Measurements from ENCODE around the gene STRN3. TPM values are rescaled to one million over a fixed set of nuclear protein-coding genes. Genes with fewer than 3 reads are reported as not detected.

STRN3 gene
- total and polyA plus RNA-seq, 2 of the 8 experiments (the other 6 are each of a cell fraction or from before 2014, with no cell fraction given) = 8.7 to 38.1 TPM

- Histone ChIP-seq H3K4ac (replicated peaks; ENCODE audit: insufficient read length, low read depth, low read length) (no peak overlapping the region), H2AFZ (ENCODE audit: low read length) (no peak overlapping the region), H3K23me2 (ENCODE audit: low read depth, low read length) (no peaks in the 10 kb centered on the region), H3K23ac (ENCODE audit: insufficient read length) (no peak overlapping the region), H3K56ac (replicated peaks; ENCODE audit: insufficient read length, low read depth, low read length) (no peak overlapping the region), H4K8ac (ENCODE audit: extremely low read depth, insufficient read depth, low read length) (no peak overlapping the region), H3K27me3 (replicated peaks in 1 of 4; ENCODE audit: control insufficient read depth in 3 of 4, extremely low read depth in 1 of 4, insufficient read depth in 3 of 4, low read length in 3 of 4) (no peaks in the 10 kb centered on the region), H2BK5ac (ENCODE audit: low read depth, low read length) (no peak overlapping the region), H3K36me3 (ENCODE audit: control insufficient read depth in 2 of 4, insufficient read depth in 4 of 4, low read length in 3 of 4) (no peaks in the 10 kb centered on the region; a peak in 2 of 8 replicates), H4K5ac (ENCODE audit: insufficient read length, low read depth, low read length) (no peak overlapping the region), H3K79me2 (ENCODE audit: control insufficient read depth in 1 of 2, insufficient read depth in 2 of 2, low read length in 2 of 2) (peaks cover 6 to 94% of the 10 kb centered on the region in 2 experiments), H3K4me3 (ENCODE audit: extremely low read depth in 1 of 4, insufficient read depth in 2 of 4, low read depth in 3 of 4, low read length in 4 of 4) (no peak overlapping the region), H2BK20ac (ENCODE audit: low read length) (no peak overlapping the region), H4K91ac (replicated peaks; ENCODE audit: insufficient read length, low read length) (no peak overlapping the region), H3K18ac (ENCODE audit: extremely low read depth, low read length) (no peak overlapping the region), H3K27ac (ENCODE audit: low read depth, low read length) (no peak overlapping the region), H2BK12ac (ENCODE audit: low read depth, low read length) (no peak overlapping the region), H3K9ac (replicated peaks in 1 of 4; ENCODE audit: extremely low read depth in 1 of 4, low read depth in 3 of 4, low read length in 3 of 4) (no peak overlapping the region), H3K9me3 (ENCODE audit: insufficient read depth in 2 of 2, low read depth in 1 of 2, low read length in 1 of 2) (peaks cover 0 to 2% of the 10 kb centered on the region in 2 experiments; a peak in 1 of 4 replicates), H3K14ac (ENCODE audit: insufficient read length) (no peak overlapping the region), H3K79me1 (ENCODE audit: low read depth, low read length) (peaks cover 4% of the 10 kb centered on the region; the same call in 1 of the 2 replicates), H2BK15ac (ENCODE audit: low read length) (no peak overlapping the region), H3K4me1 (replicated peaks in 1 of 4; ENCODE audit: control insufficient read depth in 3 of 4, insufficient read depth in 4 of 4, low read length in 3 of 4) (peaks cover 1 to 5% (median 3%) of the 10 kb centered on the region in 4 experiments; a peak in 6 of 7 replicates), H2BK120ac (replicated peaks; ENCODE audit: low read depth, low read length) (no peak overlapping the region), H2AK5ac (ENCODE audit: low read depth, low read length) (no peak overlapping the region), H4K20me1 (replicated peaks in 1 of 2; ENCODE audit: control insufficient read depth in 1 of 2, insufficient read depth in 2 of 2, low read length in 2 of 2) (peaks cover 3 to 6% of the 10 kb centered on the region in 2 experiments), H3K4me2 (ENCODE audit: insufficient read depth in 1 of 2, low read depth in 2 of 2, low read length in 2 of 2) (no peak overlapping the region)
- DNase-seq (ENCODE audit: low read depth in 1 of 2, low spot score in 2 of 2) (no peak), FAIRE-seq (no peak)
- 90% methylated on average over 3 of the region's 3 CpGs; no CpG with 5 or more reads in 1 of the 2 experiments for WGBS, 2 experiments (ENCODE audit: extremely low coverage in 1 of 2, insufficient coverage in 1 of 2, insufficient read length in 1 of 2, insufficient replicate concordance in 2 of 2, low coverage in 1 of 2, low lambda C conversion rate in 2 of 2, missing lambda C conversion rate in 1 of 2)
- ChIA-PET POLR2A (ENCODE audit: partially characterized antibody) (interaction anchor here (0.5 to 0.8 kb wide), 2 partner anchors 22 to 29 kb away, joined by 3 read pairs; partner anchors contain the start of gene AP4S1), CTCF (ENCODE audit: partially characterized antibody) (interaction anchor here (0.7 to 1.5 kb wide), 7 partner anchors 9 to 80 kb away, joined by 3 to 4 read pairs (median 3); no protein-coding TSS in a partner anchor)
- TF ChIP-seq MAFK (IDR thresholded peaks at IDR 0.05; ENCODE audit: low read depth, low read length) (no peak), CHD2 (IDR thresholded peaks at IDR 0.05; ENCODE audit: low read length) (no peak), TEAD4 (IDR thresholded peaks at IDR 0.05; ENCODE audit: low read depth, low read length) (no peak), TAF1 (IDR thresholded peaks at IDR 0.05; ENCODE audit: low read depth, low read length) (no peak), POLR2A (IDR thresholded peaks at IDR 0.05; ENCODE audit: control extremely low read depth in 1 of 2, low read depth in 2 of 2, low read length in 2 of 2) (no peak), EP300 (IDR thresholded peaks at IDR 0.05; ENCODE audit: borderline replicate concordance in 1 of 2, low read depth in 2 of 2, low read length in 2 of 2) (no peak), KDM4A (IDR thresholded peaks at IDR 0.05; ENCODE audit: low read depth, low read length, severe bottlenecking) (no peak), E2F6 (IDR thresholded peaks at IDR 0.05) (no peak)
These were observed 22.9 kb downstream of the STRN3 start for GRCh38 chr14:31003284-31003683.

Measured in H1 (cell line).